Measurements from ENCODE around the gene VWA3B. TPM values are rescaled to one million over a fixed set of nuclear protein-coding genes. Genes with fewer than 3 reads are reported as not detected.

VWA3B gene
- total RNA-seq, 1 donor from 2014 or later = not detected

DNA sequence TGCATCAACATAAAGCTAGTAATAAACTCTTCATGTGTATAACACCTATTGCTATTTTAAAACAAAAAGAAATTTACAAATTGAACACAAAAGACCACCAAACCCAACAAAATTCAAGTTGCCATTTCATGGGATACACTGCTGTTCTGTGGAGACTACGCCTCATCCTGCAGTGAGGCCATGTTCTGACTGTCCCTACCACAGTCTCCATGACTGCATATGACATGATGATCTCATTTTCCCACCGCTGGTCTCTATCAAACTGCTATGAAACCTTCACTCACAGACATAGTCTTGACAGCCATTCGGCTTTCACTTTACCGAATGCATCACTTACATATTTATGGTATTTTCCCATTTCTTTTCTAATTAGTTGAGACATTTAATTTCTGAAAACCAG lies 21.2 kb upstream of the VWA3B start:
- DNase-seq (ENCODE audit: low read depth) (no peak), FAIRE-seq (no peak)
- H3K36me3 ChIP-seq (ENCODE audit: control insufficient read depth, insufficient read depth, low read length) = no peaks in the 10 kb centered on the region
- no peaks in the 10 kb centered on the region for H3K27me3 ChIP-seq (ENCODE audit: control insufficient read depth, insufficient read depth, low read length)
- TF ChIP-seq, protein P1, sequence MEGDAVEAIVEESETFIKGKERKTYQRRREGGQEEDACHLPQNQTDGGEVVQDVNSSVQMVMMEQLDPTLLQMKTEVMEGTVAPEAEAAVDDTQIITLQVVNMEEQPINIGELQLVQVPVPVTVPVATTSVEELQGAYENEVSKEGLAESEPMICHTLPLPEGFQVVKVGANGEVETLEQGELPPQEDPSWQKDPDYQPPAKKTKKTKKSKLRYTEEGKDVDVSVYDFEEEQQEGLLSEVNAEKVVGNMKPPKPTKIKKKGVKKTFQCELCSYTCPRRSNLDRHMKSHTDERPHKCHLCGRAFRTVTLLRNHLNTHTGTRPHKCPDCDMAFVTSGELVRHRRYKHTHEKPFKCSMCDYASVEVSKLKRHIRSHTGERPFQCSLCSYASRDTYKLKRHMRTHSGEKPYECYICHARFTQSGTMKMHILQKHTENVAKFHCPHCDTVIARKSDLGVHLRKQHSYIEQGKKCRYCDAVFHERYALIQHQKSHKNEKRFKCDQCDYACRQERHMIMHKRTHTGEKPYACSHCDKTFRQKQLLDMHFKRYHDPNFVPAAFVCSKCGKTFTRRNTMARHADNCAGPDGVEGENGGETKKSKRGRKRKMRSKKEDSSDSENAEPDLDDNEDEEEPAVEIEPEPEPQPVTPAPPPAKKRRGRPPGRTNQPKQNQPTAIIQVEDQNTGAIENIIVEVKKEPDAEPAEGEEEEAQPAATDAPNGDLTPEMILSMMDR (IDR thresholded peaks at IDR 0.05; ENCODE audit: insufficient read depth, low read length, severe bottlenecking) = no peak
- H3K4me3 ChIP-seq (ENCODE audit: low read depth, low read length) = no peak overlapping the region

DNA sequence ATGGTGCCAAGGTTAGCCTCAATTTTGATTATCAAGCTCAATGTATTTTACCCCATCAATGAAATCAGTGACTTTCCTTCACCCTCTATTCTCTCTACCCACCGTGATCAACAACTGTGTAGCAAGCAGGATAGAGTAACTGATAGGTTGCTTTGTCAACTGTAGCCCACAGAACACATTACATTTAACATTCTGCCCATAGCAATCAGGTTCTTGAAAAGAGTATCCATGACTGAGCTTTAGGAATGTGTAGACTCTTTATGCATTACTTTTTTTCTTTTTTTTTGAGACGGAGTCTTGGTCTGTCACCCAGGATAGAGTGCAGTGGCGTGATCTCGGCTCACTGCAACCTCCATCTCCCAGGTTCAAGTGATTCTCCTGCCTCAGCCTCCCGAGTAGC lies 19.8 kb upstream of the VWA3B start:
- DNase-seq (ENCODE audit: low read depth) (no peak), FAIRE-seq (no peak)
- TF ChIP-seq, protein P1 (IDR thresholded peaks at IDR 0.05; ENCODE audit: insufficient read depth, low read length, severe bottlenecking) = no peak
- no peaks in the 10 kb centered on the region for H3K27me3 ChIP-seq (ENCODE audit: control insufficient read depth, insufficient read depth, low read length)
- H3K4me3 ChIP-seq (ENCODE audit: low read depth, low read length) = no peak overlapping the region
- H3K36me3 ChIP-seq (ENCODE audit: control insufficient read depth, insufficient read depth, low read length) = no peaks in the 10 kb centered on the region

DNA sequence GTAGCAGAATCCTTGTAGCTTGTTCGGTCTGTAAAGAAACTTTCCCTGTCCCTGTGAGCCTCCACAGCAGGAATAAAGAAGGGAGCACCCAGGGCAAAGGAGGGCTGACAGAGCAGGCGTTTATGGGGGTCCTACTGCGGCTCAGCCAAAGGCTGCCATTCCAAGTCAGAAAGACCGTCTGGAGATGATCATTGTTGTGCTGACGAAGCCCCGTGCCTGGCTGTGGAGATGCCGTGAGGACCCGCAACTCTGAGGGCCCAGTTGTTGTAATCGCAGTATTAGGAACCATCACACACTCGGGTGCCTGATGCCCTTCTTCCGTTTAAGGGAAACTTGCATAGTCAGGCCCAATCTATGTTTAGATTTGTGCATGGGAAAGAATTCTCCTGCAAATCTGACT lies 16.9 kb upstream of the VWA3B start:
- Histone ChIP-seq H3K36me3 (ENCODE audit: control insufficient read depth, insufficient read depth, low read length) (no peaks in the 10 kb centered on the region), H3K27me3 (ENCODE audit: control insufficient read depth, insufficient read depth, low read length) (no peaks in the 10 kb centered on the region), H3K4me3 (ENCODE audit: low read depth, low read length) (no peak overlapping the region)
- DNase-seq (ENCODE audit: low read depth) = no peak
- FAIRE-seq = no peak
- TF ChIP-seq, protein P1 (IDR thresholded peaks at IDR 0.05; ENCODE audit: insufficient read depth, low read length, severe bottlenecking) = no peak

DNA sequence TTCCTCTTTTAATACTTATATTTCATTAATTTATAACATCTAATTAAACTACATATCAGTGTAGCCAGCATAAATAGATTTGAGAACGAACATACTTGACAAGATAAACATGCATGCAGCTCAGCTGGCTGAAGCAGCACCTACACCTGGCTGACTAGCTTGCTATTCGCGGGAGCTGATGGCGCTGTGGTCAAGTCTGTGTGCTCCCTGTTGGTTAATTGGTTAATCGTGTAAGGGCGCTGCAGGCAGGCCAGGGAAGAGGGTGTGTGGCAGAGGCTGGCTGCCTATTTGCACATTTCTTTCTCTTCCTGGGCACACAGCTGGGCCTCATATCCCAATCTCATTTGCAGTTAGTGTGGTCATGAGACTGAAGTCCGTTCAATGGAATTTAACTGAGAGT lies 14.5 kb upstream of the VWA3B start:
- Histone ChIP-seq H3K27me3 (ENCODE audit: control insufficient read depth, insufficient read depth, low read length) (no peaks in the 10 kb centered on the region), H3K36me3 (ENCODE audit: control insufficient read depth, insufficient read depth, low read length) (no peaks in the 10 kb centered on the region), H3K4me3 (ENCODE audit: low read depth, low read length) (no peak overlapping the region)
- TF ChIP-seq, protein P1 (IDR thresholded peaks at IDR 0.05; ENCODE audit: insufficient read depth, low read length, severe bottlenecking) = no peak
- no peak for DNase-seq (ENCODE audit: low read depth)
- FAIRE-seq = peak; percentile 7

DNA sequence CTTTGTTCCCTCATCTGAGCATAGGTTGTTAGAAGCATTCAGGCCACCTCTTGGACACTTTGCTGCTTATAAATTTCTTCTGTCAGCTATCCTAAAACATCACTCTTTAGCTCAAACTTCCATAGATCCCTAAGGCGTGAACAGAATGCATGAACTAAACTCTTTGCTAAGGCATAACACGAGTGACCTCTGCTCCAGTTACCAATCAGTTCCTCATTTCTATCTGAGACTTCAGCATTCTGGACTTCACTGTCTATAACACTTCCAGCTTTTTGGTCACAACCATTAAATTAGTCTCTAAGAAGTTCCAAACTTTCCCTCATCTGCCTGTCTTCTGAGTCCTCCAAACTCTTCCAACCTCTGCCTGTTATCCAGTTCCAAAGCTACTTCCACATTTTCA lies 8.3 kb upstream of the VWA3B start:
- no peaks in the 10 kb centered on the region for H3K27me3 ChIP-seq (ENCODE audit: control insufficient read depth, insufficient read depth, low read length)

More for the DNA sequence above, 8.3 kb upstream of the VWA3B start:
- Histone ChIP-seq H3K36me3 (ENCODE audit: control insufficient read depth, insufficient read depth, low read length) (no peaks in the 10 kb centered on the region), H3K4me3 (ENCODE audit: low read depth, low read length) (no peak overlapping the region)
- TF ChIP-seq, protein P1 (IDR thresholded peaks at IDR 0.05; ENCODE audit: insufficient read depth, low read length, severe bottlenecking) = no peak
- no peak for FAIRE-seq
- DNase-seq (ENCODE audit: low read depth) = no peak

Data from bronchial epithelial cell (primary cell).